ENCODE results near the gene CADM4.
"Not testable (repeated sequence)": the region's sequence is repeated elsewhere in the genome, so short reads cannot be mapped to it uniquely, and the experiment has no call there.

Gene CADM4, protein sequence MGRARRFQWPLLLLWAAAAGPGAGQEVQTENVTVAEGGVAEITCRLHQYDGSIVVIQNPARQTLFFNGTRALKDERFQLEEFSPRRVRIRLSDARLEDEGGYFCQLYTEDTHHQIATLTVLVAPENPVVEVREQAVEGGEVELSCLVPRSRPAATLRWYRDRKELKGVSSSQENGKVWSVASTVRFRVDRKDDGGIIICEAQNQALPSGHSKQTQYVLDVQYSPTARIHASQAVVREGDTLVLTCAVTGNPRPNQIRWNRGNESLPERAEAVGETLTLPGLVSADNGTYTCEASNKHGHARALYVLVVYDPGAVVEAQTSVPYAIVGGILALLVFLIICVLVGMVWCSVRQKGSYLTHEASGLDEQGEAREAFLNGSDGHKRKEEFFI

DNA sequence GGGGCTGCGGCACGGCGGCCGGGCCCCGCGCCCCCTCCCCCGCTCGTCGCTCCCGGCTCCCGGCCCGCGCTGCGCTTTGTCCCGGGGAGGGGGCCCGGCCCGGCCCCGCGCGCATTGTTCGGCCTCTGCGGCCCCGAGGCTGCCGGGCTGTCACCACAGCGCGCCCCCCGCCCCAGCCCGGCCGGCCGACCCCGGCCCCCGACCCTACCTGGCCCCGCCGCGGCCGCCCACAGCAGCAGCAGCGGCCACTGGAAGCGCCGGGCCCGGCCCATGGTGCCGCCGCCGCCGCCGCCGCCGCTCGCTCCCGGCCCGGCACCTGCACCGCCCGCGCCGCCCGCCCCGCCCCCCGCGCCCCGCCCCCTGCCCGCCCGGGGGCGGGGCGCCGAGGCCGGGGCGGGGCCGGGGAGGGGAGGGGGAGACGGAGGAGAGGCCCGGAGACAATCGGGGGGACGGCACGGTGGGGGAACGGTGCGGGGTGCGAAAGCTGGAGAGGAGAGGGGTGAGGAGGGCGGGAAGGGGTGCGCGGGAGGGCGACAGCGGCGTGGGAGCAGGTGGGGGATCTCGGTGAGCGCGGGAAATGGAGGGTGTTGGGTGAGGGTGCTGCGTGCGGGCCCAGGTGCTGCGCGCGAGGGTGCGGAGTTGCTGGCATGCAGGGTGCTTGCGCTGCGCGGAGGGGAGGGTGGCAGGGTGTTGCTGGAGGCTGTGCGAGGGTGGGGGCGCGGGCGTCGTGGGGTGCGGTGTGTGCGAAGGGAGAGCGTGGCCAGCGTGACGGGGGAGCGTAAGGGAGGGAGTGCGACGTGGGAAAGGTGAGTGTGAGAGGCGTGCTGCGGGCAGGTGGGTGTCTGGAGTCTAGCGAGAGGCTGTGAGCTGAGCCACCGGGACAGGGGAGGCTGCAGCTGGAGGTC is at the start of gene CADM4:
Gene CADM4, minus strand, starts transcription at position 332 of the 905 bp plus-strand sequence. Its CDS starts 60 bp downstream, at position 272.
- DNase-seq (ENCODE audit: low read depth in 3 of 3, low spot score in 1 of 3) = peak in 2 of 3 donors; percentile 22 to 49

DNA sequence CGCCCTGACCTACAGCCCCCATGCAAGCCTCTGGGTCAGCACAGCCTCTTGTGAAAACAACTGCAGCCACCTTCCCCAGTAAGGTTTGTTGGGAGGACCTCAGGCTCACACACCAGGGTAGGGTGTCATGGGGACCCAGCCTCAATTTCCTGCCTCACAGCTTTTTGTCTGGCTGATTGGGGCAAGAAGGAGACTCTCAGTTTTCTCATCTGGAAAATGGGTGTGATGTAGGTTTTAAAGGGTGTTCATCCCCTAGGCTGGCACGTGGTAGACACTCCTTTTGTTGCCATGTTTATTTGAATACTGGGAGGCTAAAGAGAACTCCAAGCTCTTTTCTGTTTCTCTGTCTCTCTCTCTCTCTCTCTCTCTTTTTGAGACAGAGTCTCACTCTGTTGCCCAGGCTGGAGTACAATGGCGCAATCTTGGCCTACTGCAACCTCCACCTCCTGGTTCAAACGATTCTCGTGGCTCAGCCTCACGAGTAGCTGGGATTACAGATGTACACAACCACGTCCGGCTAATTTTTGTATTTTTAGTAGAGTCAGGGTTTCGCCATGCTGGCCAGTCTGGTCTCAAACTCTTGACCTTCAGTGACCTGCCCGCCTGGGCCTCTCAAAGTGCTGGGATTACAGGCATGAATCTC is 48.5 kb upstream of the CADM4 start:
- no peak for DNase-seq (ENCODE audit: low read depth in 3 of 3, low spot score in 1 of 3)

DNA sequence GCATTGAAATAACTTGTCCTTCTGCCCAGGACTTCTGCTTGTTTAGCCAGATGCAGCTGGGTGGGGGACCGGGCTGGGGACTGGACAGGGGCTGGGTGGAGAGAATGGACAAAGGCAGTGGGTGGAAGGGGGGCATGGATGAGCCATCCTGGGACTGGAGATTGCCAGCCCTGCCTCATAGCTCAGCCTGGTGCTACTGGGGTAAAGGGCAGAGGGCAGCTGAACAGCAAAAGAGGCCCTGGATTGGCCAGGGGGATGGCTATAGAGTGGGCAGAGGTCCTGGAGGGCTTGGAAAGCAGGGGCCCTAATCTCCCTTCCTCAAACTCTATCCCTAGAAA is 48.0 kb upstream of the CADM4 start:
- no peak for DNase-seq (ENCODE audit: low read depth in 3 of 3, low spot score in 1 of 3)

DNA sequence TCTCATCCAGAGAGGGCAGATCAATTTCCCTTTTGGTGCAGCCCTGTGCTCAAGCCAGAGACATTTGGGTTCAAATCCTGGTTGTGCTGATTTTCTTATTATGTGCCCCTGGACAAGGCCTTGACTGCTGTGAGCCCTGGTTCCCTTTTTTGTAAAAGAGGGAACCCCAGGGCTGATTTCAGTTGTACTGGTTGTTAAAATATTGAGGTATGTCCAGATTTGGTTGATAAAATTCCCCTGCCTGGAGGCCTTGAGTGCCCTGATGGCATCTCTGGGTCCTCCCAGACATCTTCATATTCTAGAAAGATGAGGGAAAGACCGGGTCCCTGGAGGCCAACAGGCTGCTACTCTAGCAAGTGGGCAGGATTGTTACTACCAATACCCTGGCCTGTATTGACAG is 44.7 kb upstream of the CADM4 start:
- no peak for DNase-seq (ENCODE audit: low read depth in 3 of 3, low spot score in 1 of 3)

DNA sequence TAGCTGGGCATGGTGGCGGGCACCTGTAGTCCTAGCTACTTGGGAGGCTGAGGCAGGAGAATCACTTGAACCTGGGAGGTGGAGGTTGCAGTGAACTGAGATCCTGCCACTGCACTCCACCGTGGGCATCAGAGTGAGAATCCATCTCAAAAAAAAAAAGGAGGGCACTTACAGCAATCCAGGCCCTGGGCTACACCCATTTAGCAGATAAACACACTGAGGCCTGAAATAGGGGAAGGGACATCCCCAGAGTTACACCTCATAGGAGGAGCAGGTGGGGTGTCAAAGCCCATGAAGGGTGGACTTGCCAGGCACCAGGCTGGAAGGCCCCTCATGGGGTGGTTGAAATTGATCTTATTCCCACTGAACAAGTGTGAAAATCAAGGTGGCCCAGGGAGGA is 44.3 kb upstream of the CADM4 start:
- no peak for DNase-seq (ENCODE audit: low read depth in 3 of 3, low spot score in 1 of 3)

DNA sequence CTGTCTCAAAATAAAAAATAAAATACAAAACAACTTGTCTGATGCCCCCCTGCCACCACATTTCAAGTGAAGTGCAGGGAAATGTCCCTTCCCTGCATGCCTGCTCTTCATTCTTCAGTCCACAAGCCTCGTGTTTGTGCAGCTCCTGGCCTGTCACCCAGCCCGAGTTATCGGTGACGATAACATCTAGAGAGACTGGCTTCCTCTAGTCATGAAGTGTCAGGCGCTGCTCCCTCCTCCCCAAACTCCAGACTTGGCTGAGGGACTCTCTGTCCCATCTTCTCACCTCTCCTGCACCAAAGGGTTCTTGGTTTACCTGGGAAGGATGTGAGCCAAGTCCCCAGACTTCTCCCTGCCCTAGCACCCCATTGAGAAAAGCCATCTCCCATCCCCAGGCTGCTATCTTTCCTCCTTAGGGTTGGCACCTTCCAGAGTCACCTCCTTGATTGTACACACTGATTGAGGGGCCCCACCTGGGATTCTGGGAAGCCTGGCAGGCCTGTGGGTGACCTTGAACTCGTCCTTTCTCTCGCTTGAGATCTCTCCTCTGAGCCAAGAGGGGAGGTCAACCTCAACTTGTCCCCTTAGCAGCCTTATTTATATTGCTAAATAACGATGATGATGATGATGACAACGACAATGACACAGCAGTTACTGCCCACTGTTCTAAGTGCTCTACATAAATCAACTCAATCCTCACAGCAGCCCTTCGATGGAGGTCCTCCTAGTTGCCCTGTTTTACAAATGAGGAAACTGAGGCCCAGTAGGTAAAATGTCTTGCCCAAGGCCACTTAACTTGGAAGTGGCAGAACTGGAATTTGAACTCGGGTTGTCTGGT is 43.4 kb upstream of the CADM4 start:
- DNase-seq (ENCODE audit: low read depth in 3 of 3, low spot score in 1 of 3) = no peak

DNA sequence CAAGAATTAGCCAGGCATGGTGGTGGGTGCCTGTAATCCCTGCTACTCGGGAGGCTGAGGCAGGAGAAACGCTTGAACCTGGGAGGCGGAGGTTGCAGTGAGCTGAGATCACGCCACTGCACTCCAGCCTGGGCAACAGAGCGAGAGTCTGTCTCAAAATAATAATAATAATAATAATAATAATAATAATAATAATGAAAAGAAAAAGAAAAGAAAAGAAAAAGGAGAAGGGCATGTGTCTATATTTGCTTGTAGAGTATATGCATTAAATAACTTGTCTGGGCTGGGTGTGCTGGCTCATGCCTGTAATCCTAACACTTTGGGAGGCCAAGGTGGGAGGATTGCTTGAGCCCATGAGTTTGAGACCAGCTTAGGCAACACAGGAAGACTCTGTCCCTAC is 42.6 kb upstream of the CADM4 start:
- DNase-seq (ENCODE audit: low read depth in 3 of 3, low spot score in 1 of 3) = not testable (repeated sequence)

DNA sequence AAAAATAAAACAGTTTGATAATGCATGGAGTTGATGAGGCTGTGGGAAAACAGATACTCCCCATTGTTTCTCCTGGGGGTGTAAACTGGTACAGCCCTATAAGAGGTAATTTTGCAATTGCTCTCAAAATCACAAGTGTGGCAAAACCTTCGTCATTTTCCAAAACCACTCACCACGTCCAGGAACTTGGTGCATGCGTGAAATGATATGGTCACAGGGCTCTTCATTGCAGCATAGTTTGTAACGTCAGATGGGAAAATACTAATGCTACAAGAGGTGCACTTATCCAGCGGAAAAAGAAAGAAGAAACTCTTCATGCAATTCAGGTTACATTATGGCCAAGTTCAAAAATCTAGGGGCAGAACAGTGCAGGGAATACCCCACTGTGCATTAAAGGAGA is 42.2 kb upstream of the CADM4 start:
- no peak for DNase-seq (ENCODE audit: low read depth in 3 of 3, low spot score in 1 of 3)

DNA sequence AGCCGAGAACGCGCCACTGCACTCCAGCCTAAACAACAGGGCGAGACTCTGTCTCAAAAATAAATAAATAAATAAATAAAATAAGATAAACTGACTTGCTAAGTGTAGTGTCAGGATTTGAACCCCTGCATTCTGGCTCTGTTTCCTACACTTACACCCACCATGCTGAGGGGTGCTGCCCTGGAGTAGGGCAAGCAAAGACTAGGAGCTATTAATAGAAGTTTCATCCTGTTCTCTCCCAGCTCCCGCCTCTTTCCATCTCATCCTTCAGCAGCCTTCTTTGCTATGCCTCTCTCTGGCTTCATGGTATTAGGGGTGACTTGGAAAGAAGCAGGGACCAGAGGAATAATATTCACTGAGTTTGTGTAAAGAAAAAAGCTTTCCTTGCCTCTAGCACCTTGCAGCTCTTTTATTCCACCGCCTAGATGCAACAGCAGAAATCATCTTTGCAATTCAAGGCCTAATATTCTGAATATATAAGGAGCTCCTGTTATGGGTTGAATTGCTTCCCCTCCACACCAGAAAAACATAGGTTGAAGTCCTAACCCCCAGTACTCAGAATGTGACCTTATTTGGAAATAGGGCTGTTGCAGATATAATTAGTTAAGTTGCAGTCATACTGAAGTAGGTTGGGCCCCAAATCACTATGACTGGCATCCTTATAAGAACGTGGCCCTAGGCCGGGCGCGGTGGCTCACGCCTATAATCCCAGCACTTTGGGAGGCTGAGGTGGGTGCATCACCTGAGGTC is 39.0 kb upstream of the CADM4 start:
- no peak for DNase-seq (ENCODE audit: low read depth in 3 of 3, low spot score in 1 of 3)

DNA sequence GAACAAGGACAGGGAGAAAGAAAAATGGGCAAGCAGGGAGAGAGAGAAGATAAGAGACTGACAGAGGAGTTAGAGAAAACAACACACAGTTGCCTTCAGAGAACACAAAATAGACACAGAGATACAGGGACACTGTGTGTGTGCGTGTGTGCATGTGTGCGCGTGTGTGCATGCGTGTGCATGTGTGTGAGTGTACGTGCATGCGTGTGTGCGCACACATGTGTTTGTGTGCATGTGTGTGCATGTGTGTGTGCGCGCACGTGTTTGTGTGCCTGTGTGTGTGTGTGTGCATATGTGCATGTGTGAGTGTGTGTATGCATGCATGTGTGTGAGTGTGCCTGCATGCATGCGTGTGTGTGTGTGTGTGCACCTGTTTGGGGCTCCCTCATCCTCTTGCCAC is 36.3 kb upstream of the CADM4 start:
- DNase-seq (ENCODE audit: low read depth in 3 of 3, low spot score in 1 of 3) = no peak

DNA sequence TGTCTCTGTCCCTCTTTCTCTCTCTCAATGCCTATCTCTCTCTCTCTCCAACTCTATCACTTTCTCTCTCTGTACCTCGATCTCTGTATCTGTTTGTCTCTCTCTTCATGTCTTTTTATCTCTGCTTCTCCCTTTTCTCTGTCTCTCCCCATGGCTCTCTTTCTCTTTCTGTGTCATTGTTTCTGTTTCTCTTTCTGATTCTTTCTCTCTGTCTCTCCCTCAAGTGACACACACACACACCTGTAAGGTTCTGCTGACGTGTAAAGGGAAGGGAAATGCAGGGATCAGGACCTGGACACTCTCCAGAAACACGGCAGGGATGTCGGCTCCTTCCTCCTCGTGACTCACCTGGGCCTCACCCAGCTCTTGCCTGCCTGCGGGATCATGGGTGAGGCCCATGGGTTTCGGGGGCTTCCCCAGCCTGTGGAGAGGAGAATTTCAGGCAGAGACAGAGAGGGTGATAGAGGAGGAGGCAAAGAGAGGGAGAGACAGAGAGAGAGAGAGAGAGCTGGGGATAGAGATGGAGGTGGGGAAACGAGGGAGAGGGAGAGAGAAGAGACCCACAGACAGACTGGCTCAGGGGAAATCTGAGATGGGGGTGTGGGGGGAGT is 35.7 kb upstream of the CADM4 start:
- no peak for DNase-seq (ENCODE audit: low read depth in 3 of 3, low spot score in 1 of 3)

DNA sequence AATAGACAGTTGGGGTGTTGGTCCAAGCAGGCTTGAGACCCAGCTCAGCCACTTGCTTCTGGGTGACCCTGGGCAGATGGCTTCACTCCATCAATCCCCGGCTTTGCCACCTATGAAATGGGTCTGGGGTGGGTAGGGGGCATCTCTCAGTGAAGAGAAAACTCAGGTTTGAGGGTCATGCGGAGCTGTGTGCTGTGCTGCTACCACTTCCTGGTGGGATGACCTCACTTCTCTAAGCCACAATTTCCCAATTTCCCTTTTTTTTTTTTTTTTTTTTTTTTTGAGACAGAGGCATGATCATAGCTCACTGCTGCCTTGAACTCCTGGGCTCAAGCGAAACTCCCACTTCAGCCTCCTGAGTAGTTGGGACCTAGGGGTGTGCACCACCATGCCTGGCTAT is 34.9 kb upstream of the CADM4 start:
- no peak for DNase-seq (ENCODE audit: low read depth in 3 of 3, low spot score in 1 of 3)

DNA sequence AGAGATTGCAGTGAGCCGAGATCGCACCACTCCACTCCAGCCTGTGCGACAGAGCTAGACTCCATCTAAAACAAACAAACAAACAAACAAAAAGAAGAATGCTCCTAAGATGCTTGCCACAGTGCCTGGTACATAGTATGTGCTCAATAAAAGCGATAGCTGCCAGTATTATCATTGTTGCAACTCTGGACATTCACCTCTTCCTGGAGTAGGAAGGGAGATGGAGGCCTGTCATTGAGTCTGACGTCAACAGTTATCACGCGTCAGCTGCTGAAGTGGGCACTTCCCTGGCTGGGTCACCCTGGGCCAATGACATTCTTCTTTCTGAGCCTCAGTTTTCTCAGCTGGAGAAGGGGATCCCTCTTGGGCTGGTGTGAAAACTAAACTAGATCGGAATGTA is 34.5 kb upstream of the CADM4 start:
- no peak for DNase-seq (ENCODE audit: low read depth in 3 of 3, low spot score in 1 of 3)

DNA sequence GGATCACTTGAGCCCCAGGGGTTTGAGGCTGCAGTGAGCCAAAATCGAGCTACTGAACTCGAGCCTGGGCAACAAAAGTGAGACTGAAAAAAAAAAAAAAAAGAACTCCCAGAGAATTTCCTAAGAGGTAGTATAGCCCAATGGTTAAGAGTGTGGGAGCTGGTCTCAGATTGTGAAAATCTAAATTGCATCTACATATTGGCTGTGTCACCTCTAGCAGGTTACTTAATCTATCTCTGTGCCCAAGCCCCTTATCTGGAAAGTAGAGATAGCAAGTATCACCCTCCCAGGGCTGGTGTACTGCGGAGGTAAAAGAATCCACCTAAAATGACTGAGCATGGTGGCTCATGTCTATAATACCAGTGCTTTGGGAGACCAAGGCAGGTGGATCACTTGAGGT is 34.0 kb upstream of the CADM4 start:
- DNase-seq (ENCODE audit: low read depth in 3 of 3, low spot score in 1 of 3) = no peak

DNA sequence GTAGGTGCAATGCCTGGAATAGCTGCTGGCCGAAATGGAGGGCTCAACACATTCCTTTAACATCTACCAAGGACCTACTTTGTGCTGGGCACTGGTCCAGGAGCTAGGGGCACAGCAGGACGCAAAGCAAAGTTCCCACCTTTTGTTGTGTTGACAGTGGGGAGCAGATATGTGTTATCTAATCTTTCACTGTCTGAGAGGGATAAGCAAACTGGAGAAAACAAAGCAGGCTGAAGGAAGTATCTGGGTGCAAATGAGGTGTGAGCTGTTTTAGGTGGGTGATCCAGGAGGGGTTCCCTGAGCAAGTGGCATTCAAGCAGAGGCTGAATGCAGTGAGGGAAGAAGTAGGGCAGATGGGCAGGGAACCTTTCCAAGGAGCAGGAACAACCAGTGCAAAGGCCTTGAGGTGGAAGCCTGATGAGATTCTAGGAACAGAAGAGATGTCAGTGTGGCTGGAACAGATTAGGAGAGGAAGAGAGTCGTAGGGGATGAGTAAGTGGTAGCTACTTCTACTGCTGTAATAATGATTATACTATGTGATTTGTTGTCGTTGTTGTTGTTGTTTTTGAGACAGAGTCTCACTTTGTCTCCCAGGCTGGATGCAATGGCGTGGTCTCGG is 32.5 kb upstream of the CADM4 start:
- DNase-seq (ENCODE audit: low read depth in 3 of 3, low spot score in 1 of 3) = no peak

DNA sequence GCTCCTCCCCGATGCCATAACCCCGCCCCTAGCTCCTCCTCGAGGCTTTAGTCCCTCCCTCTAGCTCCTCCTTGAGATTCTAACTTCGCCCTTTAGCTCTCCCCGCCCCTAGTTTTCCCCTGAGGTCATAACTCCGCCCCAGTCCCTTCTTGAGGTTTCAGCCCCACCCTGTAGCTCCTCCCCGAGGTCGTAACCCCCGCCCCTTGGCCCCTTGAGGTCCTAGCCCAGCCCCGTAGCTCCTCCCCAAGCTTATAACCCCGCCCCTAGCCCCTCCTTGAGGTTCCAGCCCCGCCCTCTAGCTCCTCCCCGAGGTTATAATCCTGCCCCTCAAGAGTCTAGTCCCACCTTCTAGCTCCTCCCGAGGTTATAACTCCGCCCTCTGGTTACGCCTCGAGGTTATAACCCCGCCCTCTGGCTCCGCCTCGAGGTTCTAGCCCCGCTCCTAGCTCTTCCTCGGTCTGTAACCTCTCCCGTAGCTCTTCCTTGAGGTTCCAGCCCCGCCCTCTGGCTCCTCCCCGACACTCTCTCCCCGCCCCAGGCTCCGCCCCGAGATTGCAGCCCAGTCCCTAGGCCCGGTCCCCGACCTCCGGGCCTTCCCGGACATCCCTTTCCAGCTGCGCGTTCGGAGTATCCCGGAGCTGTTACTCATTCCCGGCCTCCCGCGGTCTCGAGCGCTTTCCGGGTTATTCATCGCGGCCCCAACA is 28.9 kb upstream of the CADM4 start:
- peak; percentile 84 to 94 (median 91) for DNase-seq (ENCODE audit: low read depth in 3 of 3, low spot score in 1 of 3)

DNA sequence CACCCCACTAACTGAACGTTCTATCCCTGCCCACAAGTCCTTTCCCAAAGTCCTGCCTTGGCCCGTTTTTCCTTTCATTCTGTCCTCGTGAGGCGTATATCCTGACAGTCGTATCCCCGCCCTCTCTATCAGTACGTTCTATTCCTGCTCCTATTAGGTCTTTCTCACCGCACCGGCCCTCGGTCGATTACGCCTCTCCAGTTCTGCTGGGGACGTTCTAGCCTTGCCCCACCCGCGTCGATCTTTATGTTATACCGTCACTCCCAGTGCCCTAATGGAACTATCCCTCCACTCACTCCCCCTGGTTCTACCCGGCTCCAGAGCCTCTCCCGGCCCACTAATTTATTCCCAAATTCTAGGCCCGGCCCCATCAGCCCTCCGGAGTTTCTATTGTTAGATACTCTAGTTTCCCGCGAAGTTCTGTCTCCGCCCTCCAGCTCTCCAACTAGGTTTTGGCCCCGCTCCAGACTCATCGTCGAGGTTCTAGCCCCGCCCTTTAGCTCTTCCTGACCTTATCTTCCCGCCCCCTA is 28.3 kb upstream of the CADM4 start:
- no peak for DNase-seq (ENCODE audit: low read depth in 3 of 3, low spot score in 1 of 3)

DNA sequence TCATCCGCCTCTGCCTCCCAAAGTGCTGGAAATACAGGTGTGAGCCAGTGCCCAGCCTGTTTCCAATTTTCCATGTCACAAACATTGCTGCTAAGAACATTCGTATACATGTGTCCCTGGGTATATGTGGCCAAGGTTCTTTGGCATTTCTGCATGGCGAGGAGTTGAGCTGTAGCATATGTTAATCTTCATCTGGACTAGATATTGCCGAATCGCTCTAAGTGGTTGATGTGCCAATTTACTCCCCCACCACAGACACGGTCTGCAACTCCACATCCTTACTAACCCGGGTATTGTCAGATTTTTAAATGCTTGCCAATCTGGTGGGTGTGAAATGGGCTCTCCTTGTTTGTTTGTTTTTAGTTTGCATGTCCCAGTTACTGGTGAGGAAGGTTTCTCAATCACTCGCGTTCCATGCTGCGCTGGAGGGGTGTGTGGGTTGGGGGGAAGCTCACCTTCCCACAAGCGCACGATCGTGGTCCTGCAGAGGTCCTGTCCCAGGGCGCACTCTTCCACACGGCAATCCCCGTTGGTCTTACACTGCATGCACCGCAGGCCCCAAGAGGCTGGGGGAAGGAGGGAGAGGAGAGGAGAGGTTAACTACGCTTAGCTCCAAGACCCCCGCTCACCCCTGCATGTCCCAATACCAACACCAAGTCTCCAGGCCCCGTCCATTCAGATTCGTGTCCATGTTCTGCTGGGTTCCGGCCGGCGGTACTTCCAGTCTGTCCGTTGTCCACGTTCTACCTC is 27.7 kb upstream of the CADM4 start:
- DNase-seq (ENCODE audit: low read depth in 3 of 3, low spot score in 1 of 3) = no peak
